Parathyroid adenoma (tissue), 2 donors: ENCODE results near the gene CLECL1.

Experiments used
- H2AFZ ChIP-seq: fragments of 300-600 bp; sonication (generic); one replicate; pipeline ENCODE4 v1.7.0; 2017; ENCODE audit warnings: antibody characterized with exemption, mild to moderate bottlenecking
- H3K27ac ChIP-seq: fragments of 300-600 bp; sonication (generic); one replicate; pipeline ENCODE4 v1.7.0; 2017
- H3K27me3 ChIP-seq: fragments of 300-600 bp; sonication (generic); one replicate; pipeline ENCODE4 v1.7.0; 2017; ENCODE audit warnings: low read length; ENCODE audit not compliant: control insufficient read depth, insufficient read depth
- H3K36me3 ChIP-seq: fragments of 300-600 bp; sonication (generic); one replicate; pipeline ENCODE4 v1.7.0; 2017; ENCODE audit warnings: low read length; ENCODE audit not compliant: control insufficient read depth, insufficient read depth
- H3K4me1 ChIP-seq: fragments of 300-600 bp; sonication (generic); one replicate; pipeline ENCODE4 v1.7.0; 2017; ENCODE audit warnings: control low read depth
- H3K4me2 ChIP-seq: fragments of 300-600 bp; sonication (generic); one replicate; pipeline ENCODE4 v1.7.0; 2017; ENCODE audit warnings: low read length
- H3K4me3 ChIP-seq: fragments of 300-600 bp; sonication (generic); one replicate; pipeline ENCODE4 v1.7.0; 2017; ENCODE audit warnings: low read depth, low read length
- H3K79me2 ChIP-seq: fragments of 300-600 bp; sonication (generic); one replicate; pipeline ENCODE4 v1.7.0; 2017; ENCODE audit warnings: control low read depth
- H3K9ac ChIP-seq: fragments of 300-600 bp; sonication (generic); one replicate; pipeline ENCODE4 v1.7.0; 2017; ENCODE audit warnings: mild to moderate bottlenecking
- H3K9me3 ChIP-seq: fragments of 300-600 bp; sonication (generic); one replicate; pipeline ENCODE4 v1.7.0; 2017; ENCODE audit warnings: low read length; ENCODE audit not compliant: control insufficient read depth
- CTCF ChIP-seq: fragments of 300-600 bp; sonication (generic); IDR thresholded peaks from one replicate; pipeline ENCODE4 v1.7.0; 2017; ENCODE audit warnings: antibody characterized with exemption, mild to moderate bottlenecking
- donor health status: primary hyperparathyroidism.

Gene CLECL1

GRCh38 chr12:9674226-9674590 is 58.7 kb downstream of the CLECL1 start:
- Histone ChIP-seq H3K36me3 (no peaks in the 10 kb centered on the region), H3K9me3 (no peaks in the 10 kb centered on the region), H3K79me2 (no peaks in the 10 kb centered on the region), H3K4me3 (no peak overlapping the region), H3K27ac (no peak overlapping the region), H3K4me2 (no peak overlapping the region), H2AFZ (no peak overlapping the region), H3K9ac (no peak overlapping the region), H3K4me1 (no peaks in the 10 kb centered on the region), H3K27me3 (no peaks in the 10 kb centered on the region)
- TF ChIP-seq CTCF: no peak

GRCh38 chr12:9673404-9674225 is 59.3 kb downstream of the CLECL1 start:
- Histone ChIP-seq H3K27me3 (no peaks in the 10 kb centered on the region), H3K79me2 (no peaks in the 10 kb centered on the region), H3K4me1 (no peaks in the 10 kb centered on the region), H3K9me3 (no peaks in the 10 kb centered on the region), H3K27ac (no peak overlapping the region), H3K9ac (no peak overlapping the region), H3K4me3 (no peak overlapping the region), H3K36me3 (no peaks in the 10 kb centered on the region), H3K4me2 (no peak overlapping the region), H2AFZ (no peak overlapping the region)
- no peak for TF ChIP-seq CTCF
